Esophagus mucosa (tissue), 1 donor: ENCODE results near the gene SDR42E1. TPM values are rescaled to one million over a fixed set of nuclear protein-coding genes. Genes with fewer than 3 reads are reported as not detected.

ENCODE experiments used
- ATAC-seq: fragments of 200-7000 bp; cut with Tn5 transposase; one replicate; pipeline ENCODE4 v1.9.1; 2020
- total RNA-seq: library from RNA; stranded (reverse); gene quantifications from one replicate; pipeline ENCODE4 v1.2.4, GENCODE V29; 2023
- donor health status: DM: yes; HTN: yes; CAD: no.

Gene SDR42E1
- 14.5 TPM for total RNA-seq

GRCh38 chr16:82011199-82011641, at the start of gene SDR42E1:
Gene SDR42E1 (minus strand): TSS chr16:82011470. CDS start chr16:82000858, 10,612 bp downstream.
- ATAC-seq, result peak; percentile 87

GRCh38 chr16:82059983-82060421, 48.7 kb upstream of the SDR42E1 start:
- no peak for ATAC-seq

GRCh38 chr16:82059161-82059982, 48.1 kb upstream of the SDR42E1 start:
- ATAC-seq, result no peak

- peak; percentile 7 for ATAC-seq
Measured at GRCh38 chr16:82056550-82056896, 45.3 kb upstream of the SDR42E1 start.

GRCh38 chr16:82055728-82056549, 44.7 kb upstream of the SDR42E1 start:
- peak; percentile 66 for ATAC-seq

- no peak for ATAC-seq
Measured at GRCh38 chr16:82055117-82055516, 43.8 kb upstream of the SDR42E1 start.

GRCh38 chr16:82051656-82052055, 40.4 kb upstream of the SDR42E1 start:
- ATAC-seq, result no peak

GRCh38 chr16:82050909-82051357, 39.7 kb upstream of the SDR42E1 start:
- ATAC-seq, result no peak

GRCh38 chr16:82050506-82050905, 39.2 kb upstream of the SDR42E1 start:
- ATAC-seq, result no peak

GRCh38 chr16:82049484-82049883, 38.2 kb upstream of the SDR42E1 start:
- no peak for ATAC-seq

GRCh38 chr16:82047787-82048186, 36.5 kb upstream of the SDR42E1 start:
- ATAC-seq, result no peak

GRCh38 chr16:82047374-82047773, 36.1 kb upstream of the SDR42E1 start:
- ATAC-seq, result peak; percentile 39

GRCh38 chr16:82046941-82047340, 35.7 kb upstream of the SDR42E1 start:
- ATAC-seq, result peak; percentile 21

GRCh38 chr16:82046541-82046940, 35.3 kb upstream of the SDR42E1 start:
- no peak for ATAC-seq

- peak; percentile 60 for ATAC-seq
Measured at GRCh38 chr16:82045465-82045864, 34.2 kb upstream of the SDR42E1 start.

GRCh38 chr16:82044585-82044911, 33.3 kb upstream of the SDR42E1 start:
- no peak for ATAC-seq

GRCh38 chr16:82043680-82044584, 32.7 kb upstream of the SDR42E1 start:
- no peak for ATAC-seq

- no peak for ATAC-seq
Measured at GRCh38 chr16:82042846-82043245, 31.6 kb upstream of the SDR42E1 start.

- no peak for ATAC-seq
Measured at GRCh38 chr16:82042144-82042543, 30.9 kb upstream of the SDR42E1 start.

GRCh38 chr16:82041542-82041941, 30.3 kb upstream of the SDR42E1 start:
- ATAC-seq, result no peak

- no peak for ATAC-seq
Measured at GRCh38 chr16:82040296-82040695, 29.0 kb upstream of the SDR42E1 start.

GRCh38 chr16:82037666-82038065, 26.4 kb upstream of the SDR42E1 start:
- no peak for ATAC-seq

GRCh38 chr16:82037251-82037650, 26.0 kb upstream of the SDR42E1 start:
- no peak for ATAC-seq
